GM12878 (cell line): Measurements from ENCODE around the gene IP6K3. TPM values are rescaled to one million over a fixed set of nuclear protein-coding genes. Genes with fewer than 3 reads are reported as not detected.

Source experiments
- ATAC-seq: fragments of 200-7000 bp; cut with Tn5 transposase; 3 replicates; pipeline ENCODE4 v1.9.1; 2020; ENCODE audit warnings: mild to moderate bottlenecking, moderate library complexity
- BruUV-seq: library from RNA; stranded (reverse); fragments of 400-500 nt; replicated peaks from 2 replicates; lab custom pipeline; 2021; lab: Mats Ljungman, UMichigan
- CTCF ChIA-PET: fragments of 300-600 bp; sonication (Branson Sonifier 250); formaldehyde crosslinking; extraction: SDS; loops from one replicate; lab custom pipeline; 2021; ENCODE audit warnings: inconsistent platforms; lab: Yijun Ruan, JAX
- POLR2A ChIA-PET: fragments of 350-600 bp; formaldehyde crosslinking; extraction: SDS; loops from one replicate; lab custom pipeline; 2021; ENCODE audit warnings: inconsistent platforms; lab: Charles Lee
- RAD21 ChIA-PET: fragments of 300-600 bp; sonication (Branson Sonifier 250); formaldehyde crosslinking; loops from one replicate; lab custom pipeline; 2023; ENCODE audit warnings: antibody characterized with exemption; ENCODE audit not compliant: unreplicated experiment; lab: Charles Lee
- SMC1A ChIA-PET: fragments of 300-600 bp; sonication (Branson Sonifier 250); formaldehyde crosslinking; loops from one replicate; lab custom pipeline; 2023; ENCODE audit not compliant: unreplicated experiment, uncharacterized antibody; lab: Charles Lee
- DNase-seq: peaks from one replicate; pipeline ENCODE4 v3.0.0-alpha.2; 2011; ENCODE audit warnings: low read depth, low spot score
- FAIRE-seq: peaks from 3 replicates; lab custom pipeline; 2011; peaks lifted over from hg19 to GRCh38; lab: Jason Lieb, UNC
- H2AFZ ChIP-seq: 2 replicates; pipeline ENCODE4 v1.6.0; 2011; ENCODE audit warnings: low read depth, low read length, control low read depth; ENCODE audit not compliant: control insufficient read depth
- H3K27ac ChIP-seq: 2 replicates; pipeline ENCODE4 v1.5.1; 2011; ENCODE audit warnings: control low read depth; ENCODE audit not compliant: control insufficient read depth, insufficient read depth
- H3K27me3 ChIP-seq, 2 experiments: replicated peaks in 1 of 2; 2 replicates each; pipeline versions ENCODE4 v1.6.0 to v1.6.1; 2011; ENCODE audit warnings: low read length in 1 of 2; ENCODE audit not compliant: control insufficient read depth in 2 of 2, insufficient read depth in 2 of 2
- H3K36me3 ChIP-seq, 2 experiments: 2 replicates each; pipeline ENCODE4 v1.5.1; 2011; ENCODE audit warnings: low read length in 1 of 2; ENCODE audit not compliant: control insufficient read depth in 2 of 2, insufficient read depth in 2 of 2
- H3K4me1 ChIP-seq: 2 replicates; pipeline ENCODE4 v1.6.1; 2011; ENCODE audit warnings: mild to moderate bottlenecking, low read length, moderate library complexity, mixed read lengths; ENCODE audit not compliant: control insufficient read depth, insufficient read depth
- H3K4me2 ChIP-seq: 2 replicates; pipeline ENCODE4 v1.6.0; 2011; ENCODE audit warnings: control low read depth; ENCODE audit not compliant: control insufficient read depth, insufficient read depth
- H3K4me3 ChIP-seq: fragments of 200-600 bp; sonication (generic); 2 replicates; pipeline ENCODE4 v1.5.1; 2016
- H3K79me2 ChIP-seq: 2 replicates; pipeline ENCODE4 v1.6.0; 2011; ENCODE audit warnings: low read length; ENCODE audit not compliant: control insufficient read depth, insufficient read depth
- H3K9ac ChIP-seq: 2 replicates; pipeline ENCODE4 v1.8.0; 2011; ENCODE audit warnings: low read length, control low read depth, mixed read lengths; ENCODE audit not compliant: control insufficient read depth, insufficient read depth
- H3K9me3 ChIP-seq: replicated peaks from 3 replicates; pipeline ENCODE4 v1.5.1; 2011; ENCODE audit warnings: mild to moderate bottlenecking, low read length; ENCODE audit not compliant: control insufficient read depth, insufficient read depth
- H4K20me1 ChIP-seq: 2 replicates; pipeline ENCODE4 v1.6.0; 2011; ENCODE audit not compliant: control insufficient read depth, insufficient read depth
- SREBF1 ChIP-seq: IDR thresholded peaks from 2 replicates; pipeline ENCODE4 v1.6.1; 2012; ENCODE audit warnings: mild to moderate bottlenecking, low read length
- TCF3 ChIP-seq: IDR thresholded peaks from 2 replicates; pipeline ENCODE4 v1.6.1; 2012; ENCODE audit warnings: low read depth, mild to moderate bottlenecking, low read length, borderline replicate concordance; ENCODE audit not compliant: insufficient read depth
- WGBS: methylation state at CpG from one replicate; pipeline ENCODE4 v1.1.6; 2016; ENCODE audit warnings: low lambda C conversion rate; ENCODE audit not compliant: insufficient replicate concordance, insufficient coverage; ENCODE audit errors: missing lambda C conversion rate; 5-methylcytosine and 5-hydroxymethylcytosine counted together
- in situ Hi-C: fragments of 300-500 bp; cut with MboI; formaldehyde crosslinking; loops from 9 replicates; pipeline ENCODE4 v1.14.3; 2018; ENCODE audit warnings: mixed read lengths
- intact Hi-C: fragments of 100-400 bp; cut with micrococcal nuclease; formaldehyde crosslinking; loops from one replicate; pipeline ENCODE4 v1.14.2; 2022; ENCODE audit not compliant: unreplicated experiment
- polyA plus RNA-seq, 11 experiments: library from polyadenylated mRNA; depleted of rRNA in 4 of 11; unstranded in 6 of 11; stranded (reverse) in 5 of 11; fragments of >200 nt; fragmentation: Nextera tagmentation in 4 of 11; fragmentation: Illumina TruSeq in 1 of 11; extraction: Ambion mirVana in 4 of 11; extraction: Trizol in 1 of 11; gene quantifications; 1 replicate in 1 of 11; 2 replicates in 10 of 11; pipeline versions ENCODE4 v1.2.1 to v1.2.3, GENCODE V29; 2011 to 2016; ENCODE audit warnings: inconsistent platforms in 2 of 11, missing spikeins in 2 of 11, low read depth in 1 of 11
- total RNA-seq, 4 experiments: library from RNA; depleted of rRNA in 3 of 4; stranded (reverse); fragments of >200 nt in 3 of 4; fragmentation: Illumina TruSeq in 1 of 4; extraction: Trizol in 1 of 4; gene quantifications; 2 replicates each; pipeline versions ENCODE4 v1.2.1 to v1.2.3, GENCODE V29; 2013 to 2021
- TF ChIP-seq, protein P1 (sequence below): IDR thresholded peaks from 2 replicates; pipeline ENCODE4 v1.6.1; 2011; ENCODE audit warnings: borderline replicate concordance, low read depth, mild to moderate bottlenecking, moderate library complexity, low read length; ENCODE audit not compliant: insufficient read depth, poor library complexity, severe bottlenecking
- TF ChIP-seq, protein P2 (sequence below): fragments of 450-650 bp; IDR thresholded peaks from 2 replicates; pipeline ENCODE4 v1.6.1; 2017; ENCODE audit warnings: mild to moderate bottlenecking, moderate library complexity

The IP6K3 gene
- total and polyA plus RNA-seq, 10 of the 15 experiments (the other 5 are each of a cell fraction or from before 2014, with no cell fraction given): 0.02 to 0.15 (median 0.09) TPM; not detected in 7

DNA sequence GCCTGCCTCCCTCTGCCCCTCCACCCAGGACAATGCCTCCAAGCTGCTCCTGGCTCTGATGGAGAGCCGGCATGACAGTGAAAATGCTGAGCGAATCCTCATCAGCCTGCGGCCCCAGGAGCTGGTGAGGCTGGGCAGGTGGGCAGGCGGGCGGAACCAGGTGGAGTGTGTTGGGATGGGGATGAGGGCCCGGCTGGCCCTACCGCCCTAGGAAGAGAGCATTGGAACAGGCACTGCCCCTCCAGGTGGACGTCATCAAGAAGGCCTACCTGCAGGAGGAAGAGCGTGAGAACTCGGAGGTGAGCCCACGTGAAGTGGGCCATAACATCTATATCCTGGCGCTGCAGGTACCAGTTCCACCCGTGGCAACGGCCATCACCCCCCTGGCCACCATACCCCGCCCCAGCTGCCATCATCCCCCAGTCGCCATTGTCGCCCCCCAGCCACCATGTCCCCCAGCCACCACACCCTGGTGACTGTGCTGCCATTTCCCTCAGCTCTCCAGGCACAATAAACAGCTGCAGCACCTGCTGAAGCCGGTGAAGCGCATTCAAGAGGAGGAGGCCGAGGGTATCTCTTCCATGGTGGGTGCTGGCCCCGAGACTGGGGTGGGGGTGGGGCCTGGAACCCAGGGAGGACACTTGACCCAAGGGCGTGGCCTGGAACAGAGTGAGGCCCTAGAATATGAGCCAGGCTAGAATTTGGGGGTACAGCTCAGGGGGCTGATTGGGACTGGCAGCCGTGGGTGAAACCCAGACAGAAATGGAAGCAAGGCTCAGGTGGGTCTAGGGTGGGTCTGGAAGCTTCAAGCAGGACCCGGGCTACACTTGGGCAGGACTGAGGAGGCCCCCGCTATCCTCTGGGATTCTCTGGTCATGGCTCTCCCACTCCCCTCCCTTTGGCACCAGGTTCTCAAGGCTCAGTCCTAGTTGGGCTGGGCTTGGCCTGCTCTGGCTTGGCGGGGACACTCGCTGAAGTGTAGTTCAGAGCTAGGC lies 59.4 kb downstream of the IP6K3 start:
- 94% methylated on average over 27 of the region's 27 CpGs for WGBS
- CTCF ChIA-PET: interaction anchor here (0.9 to 1.3 kb wide), 2 partner anchors 13 to 100 kb away, joined by 3 to 4 read pairs; no protein-coding TSS in a partner anchor
- DNase-seq: no peak
- intact Hi-C loops (no loop called here), in situ Hi-C loops (no loop called here)
- no peak for FAIRE-seq
- Histone ChIP-seq H4K20me1 (no peaks in the 10 kb centered on the region), H3K9me3 (no peaks in the 10 kb centered on the region), H3K27me3 (no peaks in the 10 kb centered on the region), H3K36me3 (peaks cover 13 to 61% of the 10 kb centered on the region in 2 experiments), H3K4me2 (no peak overlapping the region), H2AFZ (no peak overlapping the region), H3K27ac (no peak overlapping the region), H3K4me3 (no peak overlapping the region), H3K4me1 (peaks cover 4% of the 10 kb centered on the region), H3K9ac (no peak overlapping the region), H3K79me2 (no peaks in the 10 kb centered on the region)
- POLR2A ChIA-PET: no interaction called here
- TF ChIP-seq, protein P1, sequence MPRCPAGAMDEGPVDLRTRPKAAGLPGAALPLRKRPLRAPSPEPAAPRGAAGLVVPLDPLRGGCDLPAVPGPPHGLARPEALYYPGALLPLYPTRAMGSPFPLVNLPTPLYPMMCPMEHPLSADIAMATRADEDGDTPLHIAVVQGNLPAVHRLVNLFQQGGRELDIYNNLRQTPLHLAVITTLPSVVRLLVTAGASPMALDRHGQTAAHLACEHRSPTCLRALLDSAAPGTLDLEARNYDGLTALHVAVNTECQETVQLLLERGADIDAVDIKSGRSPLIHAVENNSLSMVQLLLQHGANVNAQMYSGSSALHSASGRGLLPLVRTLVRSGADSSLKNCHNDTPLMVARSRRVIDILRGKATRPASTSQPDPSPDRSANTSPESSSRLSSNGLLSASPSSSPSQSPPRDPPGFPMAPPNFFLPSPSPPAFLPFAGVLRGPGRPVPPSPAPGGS: no peak
- TF ChIP-seq, protein P2, sequence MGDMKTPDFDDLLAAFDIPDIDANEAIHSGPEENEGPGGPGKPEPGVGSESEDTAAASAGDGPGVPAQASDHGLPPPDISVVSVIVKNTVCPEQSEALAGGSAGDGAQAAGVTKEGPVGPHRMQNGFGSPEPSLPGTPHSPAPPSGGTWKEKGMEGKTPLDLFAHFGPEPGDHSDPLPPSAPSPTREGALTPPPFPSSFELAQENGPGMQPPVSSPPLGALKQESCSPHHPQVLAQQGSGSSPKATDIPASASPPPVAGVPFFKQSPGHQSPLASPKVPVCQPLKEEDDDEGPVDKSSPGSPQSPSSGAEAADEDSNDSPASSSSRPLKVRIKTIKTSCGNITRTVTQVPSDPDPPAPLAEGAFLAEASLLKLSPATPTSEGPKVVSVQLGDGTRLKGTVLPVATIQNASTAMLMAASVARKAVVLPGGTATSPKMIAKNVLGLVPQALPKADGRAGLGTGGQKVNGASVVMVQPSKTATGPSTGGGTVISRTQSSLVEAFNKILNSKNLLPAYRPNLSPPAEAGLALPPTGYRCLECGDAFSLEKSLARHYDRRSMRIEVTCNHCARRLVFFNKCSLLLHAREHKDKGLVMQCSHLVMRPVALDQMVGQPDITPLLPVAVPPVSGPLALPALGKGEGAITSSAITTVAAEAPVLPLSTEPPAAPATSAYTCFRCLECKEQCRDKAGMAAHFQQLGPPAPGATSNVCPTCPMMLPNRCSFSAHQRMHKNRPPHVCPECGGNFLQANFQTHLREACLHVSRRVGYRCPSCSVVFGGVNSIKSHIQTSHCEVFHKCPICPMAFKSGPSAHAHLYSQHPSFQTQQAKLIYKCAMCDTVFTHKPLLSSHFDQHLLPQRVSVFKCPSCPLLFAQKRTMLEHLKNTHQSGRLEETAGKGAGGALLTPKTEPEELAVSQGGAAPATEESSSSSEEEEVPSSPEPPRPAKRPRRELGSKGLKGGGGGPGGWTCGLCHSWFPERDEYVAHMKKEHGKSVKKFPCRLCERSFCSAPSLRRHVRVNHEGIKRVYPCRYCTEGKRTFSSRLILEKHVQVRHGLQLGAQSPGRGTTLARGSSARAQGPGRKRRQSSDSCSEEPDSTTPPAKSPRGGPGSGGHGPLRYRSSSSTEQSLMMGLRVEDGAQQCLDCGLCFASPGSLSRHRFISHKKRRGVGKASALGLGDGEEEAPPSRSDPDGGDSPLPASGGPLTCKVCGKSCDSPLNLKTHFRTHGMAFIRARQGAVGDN: no peak
- TF ChIP-seq TCF3: no peak
- no peak for TF ChIP-seq SREBF1
- no peak for ATAC-seq
- RAD21 ChIA-PET: no interaction called here
- BruUV-seq: no TSS peak
- SMC1A ChIA-PET: interaction anchor here (0.7 kb wide), 1 partner anchor 96 kb away, joined by 3 read pairs; no protein-coding TSS in a partner anchor
